ENCODE data around the gene GOLGA8K.
"Not testable (repeated sequence)": the region's sequence is repeated elsewhere in the genome, so short reads cannot be mapped to it uniquely, and the experiment has no call there.

Gene GOLGA8K, protein sequence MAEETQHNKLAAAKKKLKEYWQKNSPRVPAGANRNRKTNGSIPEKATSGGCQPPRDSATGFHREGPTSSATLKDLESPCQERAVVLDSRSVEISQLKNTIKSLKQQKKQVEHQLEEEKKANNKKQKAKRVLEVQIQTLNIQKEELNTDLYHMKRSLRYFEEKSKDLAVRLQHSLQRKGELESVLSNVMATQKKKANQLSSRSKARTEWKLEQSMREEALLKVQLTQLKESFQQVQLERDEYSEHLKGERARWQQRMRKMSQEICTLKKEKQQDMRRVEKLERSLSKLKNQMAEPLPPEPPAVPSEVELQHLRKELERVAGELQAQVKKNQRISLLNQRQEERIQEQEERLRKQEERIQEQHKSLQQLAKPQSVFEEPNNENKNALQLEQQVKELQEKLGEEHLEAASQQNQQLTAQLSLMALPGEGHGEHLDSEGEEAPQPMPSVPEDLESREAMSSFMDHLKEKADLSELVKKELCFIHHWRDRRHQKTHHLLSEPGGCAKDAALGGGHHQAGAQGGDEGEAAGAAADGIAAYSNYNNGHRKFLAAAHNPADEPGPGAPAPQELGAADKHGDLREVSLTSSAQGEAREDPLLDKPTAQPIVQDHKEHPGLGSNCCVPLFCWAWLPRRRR

DNA sequence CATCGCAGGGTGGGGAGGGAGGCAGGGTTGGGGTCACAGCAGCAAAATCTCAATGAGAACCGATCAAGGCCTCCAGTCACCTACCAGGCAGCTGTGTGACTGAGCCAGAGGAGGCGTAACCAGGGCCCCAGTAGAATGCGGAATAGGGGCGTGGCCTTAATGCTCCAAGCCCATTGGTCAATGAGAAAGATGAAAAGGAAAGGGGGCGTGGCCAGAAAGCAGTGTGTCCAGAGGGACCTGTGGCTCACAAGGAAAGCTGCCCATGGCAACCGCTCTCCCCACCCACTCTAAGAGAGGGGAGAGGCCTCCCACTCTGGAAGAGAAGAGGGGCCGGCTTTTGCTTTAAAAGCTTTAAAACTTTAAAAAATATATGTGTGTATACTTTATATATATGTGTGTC lies at the start of gene GOLGA8K:
GOLGA8K (minus strand) TSS at position 101 of the 400 bp plus-strand sequence; CDS start at position 3, 98 bp downstream.
- in situ Hi-C loops (cut with MboI; ENCODE audit: low sequenced_read_pairs): not testable (repeated sequence)

DNA sequence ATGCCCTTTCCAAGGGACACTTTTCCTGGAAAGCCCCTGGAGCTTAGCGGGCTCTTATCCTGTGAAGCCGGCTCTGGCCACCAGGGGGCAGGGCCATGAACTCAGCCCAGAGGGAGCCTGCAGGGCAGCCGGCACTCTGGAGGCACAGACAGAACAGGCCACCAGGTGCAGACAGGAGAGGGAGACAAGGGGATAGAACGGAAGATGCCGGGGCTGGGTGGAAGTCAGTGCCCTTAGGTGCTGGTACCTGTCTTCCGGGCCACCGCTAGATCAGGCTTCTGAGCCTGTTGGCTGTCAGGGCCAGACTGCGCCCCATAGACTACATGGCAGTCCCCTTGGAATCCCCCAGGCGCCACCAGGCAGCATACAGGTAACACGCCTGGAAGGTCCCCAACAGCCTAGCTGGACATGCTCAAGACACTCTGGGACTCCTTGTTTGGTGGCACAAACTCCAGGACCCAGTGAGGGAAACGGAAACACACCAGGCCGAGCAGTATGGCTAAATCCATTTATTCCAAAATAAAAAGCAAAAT lies 37.4 kb upstream of the GOLGA8K start:
- in situ Hi-C loops (cut with MboI; ENCODE audit: low sequenced_read_pairs): not testable (repeated sequence)

DNA sequence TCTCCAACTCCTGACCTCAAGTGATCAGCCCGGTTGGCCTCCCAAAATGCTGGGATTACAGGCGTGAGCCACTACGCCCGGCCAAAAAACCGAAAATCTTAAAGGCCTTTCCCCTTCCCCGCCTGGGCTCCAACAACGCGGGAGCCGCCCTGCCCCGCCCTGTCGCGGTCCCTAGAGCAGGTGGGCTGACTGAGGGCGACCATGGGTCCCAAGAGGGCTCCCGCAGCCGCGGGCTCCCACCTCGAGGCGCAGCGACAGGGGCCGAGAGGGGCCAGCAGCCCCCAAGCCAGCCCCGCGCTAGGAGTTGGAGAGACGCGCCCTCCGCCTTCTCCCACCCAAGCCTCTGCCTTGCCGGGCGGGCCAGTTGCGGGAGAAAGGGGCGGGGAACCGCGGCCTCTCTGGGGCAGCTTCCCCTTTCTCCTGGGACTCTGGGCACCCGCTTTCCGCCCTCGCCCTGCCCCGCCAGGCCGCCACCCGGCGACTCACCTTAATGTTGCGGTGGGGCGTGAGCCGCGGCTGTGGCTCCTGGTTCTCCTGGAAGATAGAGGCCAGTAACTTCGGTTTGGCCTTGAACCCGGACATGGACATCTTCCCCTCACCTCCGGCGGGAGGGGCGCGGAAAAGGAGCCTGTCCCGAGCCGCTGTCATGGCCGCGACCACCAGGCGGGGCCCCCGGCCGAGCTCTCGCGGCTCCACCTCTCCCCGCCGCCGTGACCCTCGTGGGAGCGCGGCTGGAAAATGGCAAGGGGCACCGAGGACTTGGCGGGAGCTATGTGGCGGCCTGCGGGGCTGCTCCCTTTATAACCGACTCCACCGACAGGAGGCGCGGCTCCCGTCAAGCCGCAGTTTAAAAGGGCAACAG lies 31.2 kb upstream of the GOLGA8K start:
- in situ Hi-C loops (cut with MboI; ENCODE audit: low sequenced_read_pairs): not testable (repeated sequence)

DNA sequence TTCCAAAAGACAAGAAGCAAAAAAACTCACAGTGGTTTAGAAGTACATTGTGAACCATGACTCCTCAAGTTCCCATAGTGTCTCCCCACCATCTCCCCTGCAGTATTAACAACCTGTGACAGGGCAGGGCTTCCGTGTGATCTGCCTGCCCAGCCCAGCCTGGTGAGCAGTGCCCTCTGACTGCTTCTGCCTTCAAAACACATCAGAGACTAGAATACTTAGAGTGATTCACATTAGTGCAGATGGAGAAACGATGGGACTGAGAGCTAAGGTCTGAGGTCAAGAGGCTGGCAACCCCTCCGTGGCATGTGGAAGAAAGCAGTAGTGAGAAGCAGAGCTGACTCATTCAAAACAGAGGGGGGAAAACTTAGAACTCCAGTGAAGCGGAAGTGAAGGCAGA lies 24.5 kb upstream of the GOLGA8K start:
- in situ Hi-C loops (cut with MboI; ENCODE audit: low sequenced_read_pairs): not testable (repeated sequence)

DNA sequence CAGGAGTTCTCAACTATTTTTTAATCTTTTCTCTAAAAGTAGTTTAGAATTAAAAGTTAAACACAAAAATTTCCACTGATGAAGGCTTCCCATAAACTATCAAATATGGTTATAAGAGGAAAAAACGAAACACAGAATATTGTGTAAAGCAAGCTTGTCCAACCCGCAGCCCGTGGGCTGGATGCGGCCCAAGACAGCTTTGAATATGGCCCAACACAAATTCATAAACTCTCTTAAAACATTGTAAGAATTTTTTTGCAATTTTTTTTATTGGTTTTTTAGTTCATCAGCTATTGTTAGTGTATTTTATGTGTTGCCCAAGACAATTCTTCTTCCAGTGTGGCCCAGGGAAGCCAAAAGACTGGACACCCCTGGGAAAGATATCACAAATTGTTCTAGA lies 23.4 kb upstream of the GOLGA8K start:
- in situ Hi-C loops (cut with MboI; ENCODE audit: low sequenced_read_pairs): not testable (repeated sequence)

DNA sequence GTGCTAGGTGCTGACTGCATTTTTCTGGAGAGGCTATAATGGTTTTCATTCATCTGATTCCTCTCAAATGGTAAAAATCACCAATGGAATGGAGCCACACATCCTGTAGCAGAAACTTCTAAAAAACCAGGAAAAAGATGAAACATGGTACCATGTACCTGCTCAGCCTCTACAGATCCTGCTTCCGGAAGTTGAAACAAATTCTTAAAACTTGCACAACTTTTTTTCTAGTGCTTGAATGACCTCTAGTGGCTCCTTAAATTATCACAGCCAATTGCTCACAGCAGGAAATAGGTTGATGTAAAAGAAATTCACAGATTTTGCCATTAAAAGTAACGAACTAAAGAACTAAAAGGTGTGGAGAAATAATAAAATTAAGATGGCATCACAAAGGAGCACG lies 4.8 kb upstream of the GOLGA8K start:
- in situ Hi-C loops (cut with MboI; ENCODE audit: low sequenced_read_pairs): not testable (repeated sequence)

DNA sequence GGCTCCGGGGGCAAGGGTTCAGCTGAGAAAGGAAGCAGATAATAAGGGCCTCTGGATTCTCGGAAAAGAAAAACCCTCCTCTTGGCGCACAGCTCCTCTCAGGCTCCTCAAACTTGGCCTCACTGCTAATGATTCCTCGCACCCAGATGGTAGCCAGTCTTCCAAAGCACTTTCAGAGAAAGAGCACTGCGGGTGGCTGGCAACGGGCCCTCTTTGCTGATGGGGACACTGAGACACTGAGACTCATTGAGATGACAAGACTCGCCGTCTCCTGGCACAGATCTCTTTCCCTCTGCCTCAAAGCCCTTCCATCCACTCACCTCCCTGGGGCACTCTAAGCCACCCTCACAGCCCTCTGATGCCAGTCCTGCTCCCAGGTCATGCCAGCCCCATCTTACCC lies 6.6 kb downstream of the GOLGA8K start:
- in situ Hi-C loops (cut with MboI; ENCODE audit: low sequenced_read_pairs): not testable (repeated sequence)

DNA sequence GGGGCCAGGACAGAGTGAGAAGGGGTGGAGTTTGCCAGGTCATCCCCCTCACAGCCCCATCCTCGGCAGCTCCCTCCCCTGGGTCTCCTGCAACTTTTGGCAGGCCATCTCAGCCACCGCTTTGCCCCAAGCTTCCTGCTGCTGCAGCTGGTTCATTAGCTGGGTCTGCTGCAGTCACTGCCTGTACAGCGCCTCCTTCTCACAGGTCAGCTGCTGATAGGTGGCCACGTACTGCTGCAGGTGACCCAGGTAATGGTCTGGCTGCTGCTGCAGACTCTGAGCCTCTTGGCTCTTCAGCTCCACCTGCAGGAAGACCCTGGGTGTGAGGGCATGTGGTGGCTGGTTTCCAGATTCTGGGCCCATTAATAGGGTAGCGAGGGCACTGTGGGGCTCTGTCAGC lies 8.3 kb downstream of the GOLGA8K start:
- in situ Hi-C loops (cut with MboI; ENCODE audit: low sequenced_read_pairs): not testable (repeated sequence)

DNA sequence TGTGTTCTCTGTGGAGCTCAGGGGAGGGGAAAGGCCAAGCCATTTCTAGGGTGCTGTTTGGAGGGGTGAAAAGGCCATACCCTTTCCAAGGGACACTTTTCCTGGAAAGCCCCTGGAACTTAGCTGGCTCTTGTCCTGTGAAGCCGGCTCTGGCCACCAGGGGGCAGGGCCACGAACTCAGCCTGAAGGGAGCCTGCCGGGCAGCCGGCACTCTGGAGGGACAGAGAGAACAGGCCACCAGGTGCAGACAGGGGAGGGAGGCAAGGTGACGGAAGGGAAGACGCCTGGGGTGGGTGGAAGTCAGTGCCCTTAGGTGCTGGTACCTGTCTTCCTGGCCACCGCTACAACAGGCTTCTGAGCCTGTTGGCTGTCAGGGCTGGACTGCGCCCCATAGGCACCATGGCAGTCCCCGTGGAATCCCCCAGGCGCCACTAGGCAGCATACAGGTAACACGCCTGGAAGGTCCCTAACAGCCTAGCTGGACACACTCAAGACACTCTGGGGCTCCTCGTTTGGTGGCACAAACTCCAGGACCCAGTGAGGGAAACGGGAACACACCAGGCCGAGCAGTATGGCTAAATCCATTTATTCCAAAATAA lies 14.9 kb downstream of the GOLGA8K start:
- in situ Hi-C loops (cut with MboI; ENCODE audit: low sequenced_read_pairs): not testable (repeated sequence)

DNA sequence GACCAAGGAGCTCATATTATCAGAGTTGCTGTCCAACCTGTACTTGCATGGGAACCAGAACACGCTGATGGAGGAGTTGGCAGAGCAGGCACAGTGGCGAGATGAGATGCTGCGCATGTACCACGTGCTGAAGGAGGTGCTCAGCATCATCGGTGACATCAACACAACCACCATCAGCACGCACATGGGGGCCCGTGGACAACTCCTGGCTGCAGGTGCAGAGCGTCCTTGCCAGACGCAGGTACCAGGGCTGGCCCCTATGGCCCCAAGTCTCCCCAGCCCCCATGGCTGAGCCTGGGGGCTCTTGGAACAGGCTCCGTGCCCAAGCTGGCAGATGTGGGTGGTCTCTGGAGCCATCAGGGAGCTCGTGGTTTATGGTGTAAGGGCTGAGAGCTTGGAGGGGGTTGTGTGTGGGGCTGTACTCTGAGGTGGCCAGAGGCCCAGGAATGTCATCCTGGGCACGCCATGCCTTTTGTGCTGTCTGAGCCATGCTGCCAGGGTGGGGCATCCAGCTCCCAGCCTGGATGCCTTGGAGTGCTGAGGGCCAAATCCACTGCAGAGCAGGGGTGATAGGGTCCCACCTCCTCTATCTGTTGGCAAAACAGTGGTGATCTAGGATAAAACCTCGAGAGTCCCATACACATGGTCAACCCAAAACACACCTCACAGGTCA lies 17.1 kb downstream of the GOLGA8K start:
- in situ Hi-C loops (cut with MboI; ENCODE audit: low sequenced_read_pairs): not testable (repeated sequence)

DNA sequence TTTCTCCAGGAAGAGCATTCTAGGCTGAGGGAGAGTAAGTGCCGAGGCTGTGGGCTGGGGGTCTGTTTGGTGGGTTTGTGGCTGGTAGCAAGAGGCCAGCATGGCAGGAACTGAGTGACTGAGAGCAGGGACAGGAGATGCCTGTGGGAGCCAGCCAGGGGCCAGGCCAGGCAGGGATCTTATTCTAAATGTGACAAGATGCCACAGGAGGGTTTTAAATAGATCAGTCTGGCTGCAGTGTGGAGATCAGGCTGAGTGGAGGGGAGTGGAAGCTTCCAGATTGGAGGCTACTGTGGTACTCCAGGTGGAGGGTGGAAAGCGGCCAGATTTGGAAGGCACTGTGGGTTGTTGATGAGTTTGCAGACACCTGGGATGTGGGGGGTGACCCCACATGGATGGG lies 28.9 kb downstream of the GOLGA8K start:
- in situ Hi-C loops (cut with MboI; ENCODE audit: low sequenced_read_pairs): not testable (repeated sequence)

DNA sequence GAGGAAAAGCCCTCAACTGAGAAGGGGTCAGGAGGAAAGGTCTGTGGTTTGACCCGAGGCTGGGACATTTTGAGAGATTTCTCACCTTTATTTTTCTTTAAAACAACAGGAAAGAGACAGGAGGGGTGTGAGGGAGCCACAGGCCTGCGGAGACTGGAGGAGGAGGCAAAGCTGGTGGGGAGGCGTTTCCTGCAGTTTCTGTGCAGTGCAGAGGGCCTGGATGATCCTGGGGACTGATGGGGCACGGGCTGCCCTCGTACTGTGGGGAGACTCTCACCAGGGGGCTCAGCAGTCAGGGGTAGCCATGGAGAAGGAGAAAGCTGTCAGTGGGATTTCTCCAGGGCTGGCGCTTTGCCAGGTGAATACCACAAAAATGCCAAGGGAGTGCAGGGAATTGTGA lies 29.4 kb downstream of the GOLGA8K start:
- in situ Hi-C loops (cut with MboI; ENCODE audit: low sequenced_read_pairs): not testable (repeated sequence)

DNA sequence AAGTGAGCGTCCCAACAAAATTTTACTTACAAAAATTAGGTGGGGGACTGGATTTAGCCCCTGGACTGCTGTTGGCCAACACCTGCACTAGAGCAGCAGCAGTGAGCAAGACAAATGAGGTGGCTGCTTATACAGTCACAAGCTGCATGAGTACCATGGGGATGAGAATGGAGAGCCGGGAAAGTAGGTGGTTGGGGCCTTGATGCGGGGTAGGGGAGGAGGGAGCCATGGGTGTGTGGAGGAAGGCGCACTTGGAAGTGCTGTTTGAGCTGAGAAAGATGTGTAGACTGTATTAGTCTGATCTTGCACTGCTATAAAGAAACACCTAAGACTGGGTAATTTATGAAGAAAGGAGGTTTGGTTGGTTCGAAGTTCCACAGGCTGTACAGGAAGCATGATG lies 31.0 kb downstream of the GOLGA8K start:
- in situ Hi-C loops (cut with MboI; ENCODE audit: low sequenced_read_pairs): not testable (repeated sequence)

DNA sequence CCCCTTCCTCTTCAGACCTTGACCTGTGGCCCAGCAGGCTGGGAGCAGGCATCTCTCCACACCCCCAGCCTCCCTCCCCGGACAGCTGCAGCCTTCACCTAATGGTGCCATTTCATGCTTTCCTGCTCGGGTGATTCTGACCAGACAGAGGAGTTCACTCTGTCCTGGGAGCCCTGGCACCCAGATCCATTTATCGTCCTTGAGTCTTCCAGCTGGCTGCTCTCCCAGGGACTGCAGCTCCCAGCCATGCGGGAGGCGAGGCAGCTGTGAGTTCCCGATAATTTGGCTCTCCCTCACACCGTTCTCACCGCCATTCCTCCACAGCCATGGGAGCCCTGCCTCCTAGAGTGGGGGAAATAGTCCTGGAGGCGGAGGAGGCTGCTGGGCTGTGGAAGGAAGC lies 32.6 kb downstream of the GOLGA8K start:
- in situ Hi-C loops (cut with MboI; ENCODE audit: low sequenced_read_pairs): not testable (repeated sequence)

DNA sequence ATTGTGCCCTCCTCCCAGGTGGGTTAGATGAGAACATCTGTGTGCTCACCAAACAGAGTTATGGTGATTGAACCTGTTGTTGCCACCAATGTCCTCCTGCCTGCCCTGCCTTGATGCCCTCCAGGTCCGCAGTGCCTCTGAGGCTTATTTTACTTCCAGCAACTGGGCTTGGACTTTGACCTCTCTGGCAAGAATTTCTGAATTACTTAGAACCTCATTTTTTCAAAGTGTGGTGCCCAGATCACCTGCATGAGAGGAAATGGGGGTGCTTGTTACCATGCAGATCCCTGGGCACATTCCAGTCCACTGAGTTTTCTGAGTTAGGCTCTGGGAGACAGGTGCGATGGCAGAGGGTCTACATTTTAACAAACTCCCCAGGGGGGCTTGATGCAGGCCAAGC lies 33.0 kb downstream of the GOLGA8K start:
- in situ Hi-C loops (cut with MboI; ENCODE audit: low sequenced_read_pairs): not testable (repeated sequence)

DNA sequence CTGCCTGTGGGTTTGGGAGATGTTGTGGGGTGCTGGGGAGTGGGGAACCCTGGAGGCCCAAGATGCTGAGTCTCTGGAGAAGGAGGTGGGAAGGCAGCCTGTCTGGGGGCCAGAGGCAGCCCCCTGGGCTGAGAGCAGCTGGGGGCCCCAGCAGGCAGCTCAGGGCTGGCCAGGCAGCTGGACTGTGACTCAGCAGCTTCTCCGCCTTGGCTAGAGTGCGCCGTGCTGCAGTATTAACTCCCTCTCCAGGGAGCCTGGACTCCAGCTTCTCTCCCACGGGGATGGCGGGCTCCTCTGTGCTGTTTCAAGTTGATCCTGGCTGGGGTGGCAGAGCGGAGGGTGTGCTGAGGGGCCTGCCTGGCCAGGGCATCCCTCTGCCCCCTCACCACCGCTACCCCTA lies 36.6 kb downstream of the GOLGA8K start:
- in situ Hi-C loops (cut with MboI; ENCODE audit: low sequenced_read_pairs): not testable (repeated sequence)

DNA sequence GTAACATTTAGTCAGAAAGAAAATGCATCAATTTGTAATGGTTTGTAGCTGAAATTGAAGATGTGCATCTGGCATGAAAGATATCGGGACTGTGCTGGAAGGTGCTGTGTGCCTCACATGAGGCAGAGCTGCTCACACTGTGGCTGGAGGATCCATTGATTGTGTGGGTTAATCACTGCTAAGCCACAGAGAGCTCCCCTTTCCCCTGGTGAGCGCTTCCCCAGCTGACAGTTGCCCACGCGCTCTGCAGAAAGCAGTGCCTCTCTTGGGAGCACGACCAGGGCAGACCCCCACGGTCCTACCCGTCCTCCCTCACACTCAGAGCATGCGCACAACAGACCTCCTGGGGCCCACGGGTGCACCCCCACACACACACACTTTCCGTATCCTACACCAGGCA lies 37.1 kb downstream of the GOLGA8K start:
- in situ Hi-C loops (cut with MboI; ENCODE audit: low sequenced_read_pairs): not testable (repeated sequence)

DNA sequence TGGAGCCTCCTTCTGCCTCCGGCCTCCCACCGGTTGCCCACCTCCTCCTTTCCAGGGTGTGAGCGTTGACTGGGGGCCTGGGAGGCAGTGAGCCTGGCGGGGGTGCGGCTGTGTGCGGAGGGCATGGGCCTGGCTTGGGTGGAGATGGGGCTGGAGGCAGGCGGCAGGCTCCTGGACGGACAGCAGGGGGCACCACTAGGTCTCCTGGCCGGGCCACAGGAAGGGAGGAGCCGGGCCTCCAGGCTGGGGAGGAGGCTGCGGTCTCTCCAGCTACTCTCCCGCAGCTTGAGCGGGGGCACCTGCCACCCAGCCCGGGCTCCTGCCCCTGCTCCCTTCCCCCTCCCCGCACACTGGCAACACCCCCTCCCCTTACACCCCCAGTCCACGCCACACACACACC lies 38.1 kb downstream of the GOLGA8K start:
- in situ Hi-C loops (cut with MboI; ENCODE audit: low sequenced_read_pairs): not testable (repeated sequence)

DNA sequence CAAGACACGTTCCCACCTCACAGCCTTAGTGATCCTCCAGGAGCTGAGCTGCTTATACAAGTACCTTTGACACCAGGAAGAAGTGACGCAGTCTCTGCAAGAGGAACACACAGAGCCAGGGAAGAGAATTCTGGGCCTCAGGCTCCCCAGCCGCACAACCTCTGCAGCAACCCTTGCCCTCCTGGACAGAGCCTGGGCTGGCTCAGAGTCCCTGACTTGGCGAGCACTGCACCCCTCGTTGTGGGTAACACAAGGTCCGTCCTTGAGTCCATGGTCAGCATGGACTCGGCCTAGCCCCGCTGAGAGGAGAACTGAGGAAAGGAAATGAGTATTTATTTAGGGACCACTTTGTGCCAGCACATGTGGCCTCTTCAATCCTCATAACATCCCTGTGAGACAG lies 39.6 kb downstream of the GOLGA8K start:
- in situ Hi-C loops (cut with MboI; ENCODE audit: low sequenced_read_pairs): not testable (repeated sequence)

DNA sequence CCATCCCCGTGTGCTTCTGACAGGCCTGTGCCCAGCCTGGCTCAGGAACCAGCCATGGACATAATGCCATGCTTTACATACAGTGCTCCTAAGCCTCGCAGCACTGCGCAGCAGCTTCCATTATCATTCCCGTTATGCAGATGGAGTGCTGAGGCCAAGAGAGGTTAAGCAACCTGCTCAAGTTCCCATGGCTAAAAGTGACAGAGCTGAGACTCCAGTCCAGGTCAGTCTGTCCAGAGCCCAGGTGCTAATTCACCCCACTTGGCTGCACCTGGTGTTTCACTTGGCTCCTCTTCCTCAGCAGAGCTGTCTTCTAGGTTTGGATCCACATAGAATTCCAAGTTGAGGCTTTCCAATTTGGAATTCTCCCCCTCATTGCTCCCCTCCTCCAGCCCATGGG lies 41.4 kb downstream of the GOLGA8K start:
- in situ Hi-C loops (cut with MboI; ENCODE audit: low sequenced_read_pairs): not testable (repeated sequence)

All from HL-60/S4 treated with retinoic acid at 250 ng/mL for 4 days and 3 days (cell line).